ENCODE data around the gene PPP2R2B.

The PPP2R2B gene

GRCh38 chr5:146722361-146722779 lies 156.2 kb downstream of the PPP2R2B start:
- no peak for TF ChIP-seq CTCF (IDR thresholded peaks at IDR 0.05; ENCODE audit: control insufficient read depth, insufficient read depth, low read depth, low read length, missing control alignments)
- no peak overlapping the region for H3K4me3 ChIP-seq (ENCODE audit: control insufficient read depth, low read depth, low read length)
- no peak for DNase-seq (ENCODE audit: low read depth)

DNA sequence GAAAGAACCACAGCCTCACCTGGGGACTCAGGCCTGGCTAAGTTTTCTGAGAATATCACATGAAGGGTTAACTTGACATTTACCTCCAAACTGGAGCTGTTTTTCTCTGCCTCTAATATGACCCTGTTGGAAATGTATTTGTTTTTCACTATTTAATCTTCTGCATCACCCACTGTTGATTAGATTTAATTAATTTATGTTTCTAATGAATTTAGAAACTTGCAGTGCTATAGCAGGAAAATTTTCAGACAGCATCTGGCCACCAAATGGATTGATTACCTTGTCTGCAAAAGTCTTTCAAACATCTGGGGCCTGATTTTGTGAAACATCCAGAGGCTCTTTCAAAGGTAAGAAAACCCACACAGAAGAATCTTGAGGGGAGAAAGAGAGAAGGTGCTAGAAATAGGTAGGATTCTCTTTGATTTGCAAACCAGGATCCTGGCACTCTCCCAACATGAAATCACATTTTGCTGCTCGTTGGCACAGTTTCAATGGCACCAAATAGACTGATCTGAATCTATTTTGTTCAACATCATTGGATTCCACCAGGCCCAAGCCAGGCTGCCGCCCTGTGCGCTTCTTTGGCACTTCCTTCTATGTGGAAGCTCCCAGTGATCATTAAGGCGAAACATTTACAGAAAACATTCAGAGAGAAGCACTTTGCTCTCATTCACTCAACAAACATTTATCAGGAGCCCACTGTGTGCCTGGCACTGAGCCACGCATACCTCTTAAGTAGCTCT lies 157.3 kb downstream of the PPP2R2B start:
- H3K4me3 ChIP-seq (ENCODE audit: control insufficient read depth, low read depth, low read length) = no peak overlapping the region
- DNase-seq (ENCODE audit: low read depth) = no peak
- no peak for TF ChIP-seq CTCF (IDR thresholded peaks at IDR 0.05; ENCODE audit: control insufficient read depth, insufficient read depth, low read depth, low read length, missing control alignments)

GRCh38 chr5:146720107-146720506 lies 158.4 kb downstream of the PPP2R2B start:
- no peak overlapping the region for H3K4me3 ChIP-seq (ENCODE audit: control insufficient read depth, low read depth, low read length)
- DNase-seq (ENCODE audit: low read depth) = no peak
- TF ChIP-seq CTCF (IDR thresholded peaks at IDR 0.05; ENCODE audit: control insufficient read depth, insufficient read depth, low read depth, low read length, missing control alignments) = no peak

- no peak overlapping the region for H3K4me3 ChIP-seq (ENCODE audit: control insufficient read depth, low read depth, low read length)
- TF ChIP-seq CTCF (IDR thresholded peaks at IDR 0.05; ENCODE audit: control insufficient read depth, insufficient read depth, low read depth, low read length, missing control alignments) = no peak
- DNase-seq (ENCODE audit: low read depth) = no peak
These were observed 159.4 kb downstream of the PPP2R2B start for GRCh38 chr5:146719179-146719578.

DNA sequence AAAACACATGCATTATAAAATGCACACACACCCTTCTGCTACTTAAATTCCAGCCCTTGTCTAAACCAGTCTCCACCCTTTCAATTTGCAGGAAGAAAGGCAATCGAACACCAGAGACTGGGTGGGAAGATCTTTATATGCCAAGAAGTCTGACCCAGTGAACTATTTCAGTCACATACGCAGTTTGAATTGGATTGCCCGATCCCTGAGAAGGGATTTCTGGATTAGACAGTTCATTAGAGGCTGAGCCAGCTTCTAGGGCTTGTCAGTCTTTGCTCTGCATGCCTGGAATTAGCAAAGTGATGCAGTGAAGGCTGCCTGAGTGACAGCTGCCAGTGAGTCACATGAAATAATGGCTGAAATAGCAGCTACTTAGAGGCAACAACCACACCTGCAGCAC lies 159.9 kb downstream of the PPP2R2B start:
- no peak for DNase-seq (ENCODE audit: low read depth)
- no peak overlapping the region for H3K4me3 ChIP-seq (ENCODE audit: control insufficient read depth, low read depth, low read length)
- TF ChIP-seq CTCF (IDR thresholded peaks at IDR 0.05; ENCODE audit: control insufficient read depth, insufficient read depth, low read depth, low read length, missing control alignments) = no peak

- no peak for DNase-seq (ENCODE audit: low read depth)
- no peak overlapping the region for H3K4me3 ChIP-seq (ENCODE audit: control insufficient read depth, low read depth, low read length)
- no peak for TF ChIP-seq CTCF (IDR thresholded peaks at IDR 0.05; ENCODE audit: control insufficient read depth, insufficient read depth, low read depth, low read length, missing control alignments)
These were observed 160.6 kb downstream of the PPP2R2B start for GRCh38 chr5:146717951-146718350.

Data from AG09309 (cell line).